ENCODE results near the gene PEX14.

DNA sequence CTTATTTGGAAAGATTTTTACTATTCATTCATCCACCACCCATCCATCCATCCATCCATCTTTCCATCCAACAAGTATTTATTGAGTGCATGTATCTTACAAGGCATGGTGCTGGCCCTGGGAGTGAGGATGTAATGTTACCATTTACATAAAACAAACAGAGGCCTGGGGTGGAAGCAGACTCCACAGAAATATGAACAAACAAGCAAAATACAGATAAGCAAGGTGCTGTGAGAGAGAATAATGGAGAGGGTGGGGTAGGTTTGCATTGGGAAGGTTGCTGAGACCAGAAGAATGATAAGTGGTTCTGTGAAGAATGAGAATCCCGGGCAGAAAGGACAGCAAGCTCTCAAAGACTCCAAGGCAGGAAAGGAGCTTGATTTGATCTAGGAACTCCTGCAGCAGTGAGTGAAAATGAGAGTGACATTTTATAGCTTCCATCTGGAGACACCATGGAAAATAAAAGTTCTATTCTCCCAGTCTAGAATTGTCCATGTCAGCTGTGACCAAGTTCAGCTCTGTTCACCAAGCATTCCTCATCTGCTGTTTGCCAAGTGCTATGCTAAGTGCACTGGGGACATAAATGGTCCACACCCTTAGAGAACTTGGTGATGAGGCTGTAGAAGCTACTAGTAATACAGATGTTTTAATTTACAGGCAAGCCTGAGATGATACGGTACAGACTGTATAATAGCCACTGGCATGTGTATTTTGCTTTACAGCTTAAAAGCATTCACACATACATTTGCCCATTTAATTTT lies 75.3 kb downstream of the PEX14 start:
- TF ChIP-seq POLR2A (IDR thresholded peaks at IDR 0.05), result no peak
- TF ChIP-seq, protein P1, sequence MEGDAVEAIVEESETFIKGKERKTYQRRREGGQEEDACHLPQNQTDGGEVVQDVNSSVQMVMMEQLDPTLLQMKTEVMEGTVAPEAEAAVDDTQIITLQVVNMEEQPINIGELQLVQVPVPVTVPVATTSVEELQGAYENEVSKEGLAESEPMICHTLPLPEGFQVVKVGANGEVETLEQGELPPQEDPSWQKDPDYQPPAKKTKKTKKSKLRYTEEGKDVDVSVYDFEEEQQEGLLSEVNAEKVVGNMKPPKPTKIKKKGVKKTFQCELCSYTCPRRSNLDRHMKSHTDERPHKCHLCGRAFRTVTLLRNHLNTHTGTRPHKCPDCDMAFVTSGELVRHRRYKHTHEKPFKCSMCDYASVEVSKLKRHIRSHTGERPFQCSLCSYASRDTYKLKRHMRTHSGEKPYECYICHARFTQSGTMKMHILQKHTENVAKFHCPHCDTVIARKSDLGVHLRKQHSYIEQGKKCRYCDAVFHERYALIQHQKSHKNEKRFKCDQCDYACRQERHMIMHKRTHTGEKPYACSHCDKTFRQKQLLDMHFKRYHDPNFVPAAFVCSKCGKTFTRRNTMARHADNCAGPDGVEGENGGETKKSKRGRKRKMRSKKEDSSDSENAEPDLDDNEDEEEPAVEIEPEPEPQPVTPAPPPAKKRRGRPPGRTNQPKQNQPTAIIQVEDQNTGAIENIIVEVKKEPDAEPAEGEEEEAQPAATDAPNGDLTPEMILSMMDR (IDR thresholded peaks at IDR 0.05), result no peak
- no peak for TF ChIP-seq POLR2AphosphoS5 (IDR thresholded peaks at IDR 0.05)

All from gastroesophageal sphincter (tissue), 3 donors.